Activated CD8-positive, alpha-beta T cell treated with anti-CD3 and anti-CD28 coated beads for 36 hours (primary cell): Measurements from ENCODE around the gene ZNF268. TPM values are rescaled to one million over a fixed set of nuclear protein-coding genes. Genes with fewer than 3 reads are reported as not detected.

Source experiments
- ATAC-seq: fragments of 200-7000 bp; cut with Tn5 transposase; one replicate; pipeline ENCODE4 v1.10.0; 2021; ENCODE audit warnings: mild to moderate bottlenecking, moderate library complexity
- CTCF ChIA-PET: fragments of 350-600 bp; sonication (Branson Sonifier 250); formaldehyde crosslinking; loops from one replicate; lab custom pipeline; 2021; ENCODE audit warnings: antibody characterized with exemption; lab: Charles Lee
- POLR2A ChIA-PET: fragments of 350-600 bp; sonication (Branson Sonifier 250); formaldehyde crosslinking; loops from one replicate; lab custom pipeline; 2021; ENCODE audit warnings: antibody characterized with exemption; lab: Charles Lee
- DNase-seq: peaks from one replicate; pipeline ENCODE4 v3.0.0-alpha.2; 2020
- H3K27ac Mint-ChIP-seq: one replicate; pipeline ENCODE4 v1.8.0; 2021; ENCODE audit warnings: mild to moderate bottlenecking, mixed read lengths
- H3K27me3 Mint-ChIP-seq: one replicate; pipeline ENCODE4 v1.8.0; 2021; ENCODE audit warnings: mixed read lengths
- H3K36me3 Mint-ChIP-seq: one replicate; pipeline ENCODE4 v1.8.0; 2021; ENCODE audit warnings: low read depth, mixed read lengths
- H3K4me1 Mint-ChIP-seq: one replicate; pipeline ENCODE4 v1.8.0; 2021; ENCODE audit warnings: low read depth, mixed read lengths
- H3K4me3 Mint-ChIP-seq: one replicate; pipeline ENCODE4 v1.8.0; 2021; ENCODE audit warnings: mild to moderate bottlenecking, moderate library complexity, mixed read lengths
- H3K9me3 Mint-ChIP-seq: one replicate; pipeline ENCODE4 v1.8.0; 2021; ENCODE audit warnings: mixed read lengths
- CTCF ChIP-seq: fragments of 200-600 bp; IDR thresholded peaks from one replicate; pipeline ENCODE4 v1.8.0; 2022; ENCODE audit warnings: antibody characterized with exemption, mild to moderate bottlenecking
- intact Hi-C: fragments of 100-400 bp; cut with micrococcal nuclease; formaldehyde crosslinking; loops from one replicate; pipeline ENCODE4 v1.10.0; 2022
- total RNA-seq, 2 experiments: library from RNA; stranded (reverse); gene quantifications; one replicate each; pipeline ENCODE4 v1.2.3, GENCODE V29; 2021

The ZNF268 gene
- total RNA-seq, 2 experiments from 2014 or later = 12.7 to 14.0 TPM

DNA sequence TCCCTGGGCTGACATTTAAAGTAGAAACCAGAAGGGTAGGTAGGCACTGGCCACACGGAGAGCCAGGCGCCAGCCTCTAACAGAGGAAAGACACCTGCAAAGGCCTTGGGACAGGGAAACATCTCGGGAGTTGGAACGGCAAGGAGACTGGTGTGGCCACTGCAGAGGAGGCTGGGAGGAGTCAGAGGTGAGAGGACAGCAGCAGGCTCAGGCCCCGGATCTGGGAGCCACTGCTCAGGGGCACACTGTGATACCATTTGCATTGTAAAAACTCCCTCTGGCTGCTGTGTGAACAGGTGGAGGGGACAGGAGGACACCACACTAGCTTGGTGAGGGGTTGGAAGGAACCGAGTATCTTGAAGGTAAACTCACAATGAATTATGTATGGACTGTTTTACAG is 51.7 kb downstream of the ZNF268 start:
- Mint-ChIP-seq H3K4me1 (no peaks in the 10 kb centered on the region), H3K9me3 (peaks cover 11% of the 10 kb centered on the region), H3K36me3 (peaks cover 2% of the 10 kb centered on the region), H3K27me3 (no peaks in the 10 kb centered on the region), H3K4me3 (no peak overlapping the region), H3K27ac (no peak overlapping the region)
- intact Hi-C loops = no loop called here
- POLR2A ChIA-PET = no interaction called here
- DNase-seq (no peak), ATAC-seq (no peak)
- no peak for TF ChIP-seq CTCF
- CTCF ChIA-PET = no interaction called here

DNA sequence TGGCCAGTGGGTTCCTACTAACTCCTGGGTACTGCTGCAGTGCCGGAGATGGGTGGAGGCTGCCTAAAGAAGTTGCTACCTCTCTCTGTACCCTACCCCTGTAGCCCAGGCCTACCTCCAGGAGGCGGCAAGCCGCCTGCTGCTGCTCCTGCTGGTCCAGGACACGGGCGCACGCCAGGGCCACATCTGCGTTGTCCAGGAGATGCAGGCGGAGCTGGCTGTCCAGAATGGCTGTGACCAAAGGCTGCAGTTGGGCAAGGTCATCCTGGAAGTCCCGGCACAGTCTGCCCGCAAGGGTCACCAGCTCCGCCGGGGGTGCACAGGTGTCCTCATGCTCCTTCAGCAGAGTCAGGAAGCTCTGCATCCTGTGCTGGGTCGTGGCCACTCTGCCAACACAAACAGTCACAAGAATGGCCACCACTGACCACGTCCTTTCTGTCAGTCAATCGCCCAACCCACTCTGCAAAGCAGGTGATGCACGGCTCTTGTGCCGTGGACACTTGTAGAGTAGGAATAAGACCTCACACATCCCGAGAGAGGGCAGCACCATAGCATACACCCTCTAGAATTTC is 52.8 kb downstream of the ZNF268 start:
- CTCF ChIA-PET = no interaction called here
- H3K4me1 Mint-ChIP-seq = no peaks in the 10 kb centered on the region
- ATAC-seq (no peak), DNase-seq (no peak)
- intact Hi-C loops = no loop called here
- peaks cover 2% of the 10 kb centered on the region for H3K36me3 Mint-ChIP-seq
- no peak overlapping the region for H3K27ac Mint-ChIP-seq
- H3K4me3 Mint-ChIP-seq = no peak overlapping the region
- H3K9me3 Mint-ChIP-seq = peaks cover 11% of the 10 kb centered on the region
- POLR2A ChIA-PET = no interaction called here
- TF ChIP-seq CTCF = no peak
- no peaks in the 10 kb centered on the region for H3K27me3 Mint-ChIP-seq

DNA sequence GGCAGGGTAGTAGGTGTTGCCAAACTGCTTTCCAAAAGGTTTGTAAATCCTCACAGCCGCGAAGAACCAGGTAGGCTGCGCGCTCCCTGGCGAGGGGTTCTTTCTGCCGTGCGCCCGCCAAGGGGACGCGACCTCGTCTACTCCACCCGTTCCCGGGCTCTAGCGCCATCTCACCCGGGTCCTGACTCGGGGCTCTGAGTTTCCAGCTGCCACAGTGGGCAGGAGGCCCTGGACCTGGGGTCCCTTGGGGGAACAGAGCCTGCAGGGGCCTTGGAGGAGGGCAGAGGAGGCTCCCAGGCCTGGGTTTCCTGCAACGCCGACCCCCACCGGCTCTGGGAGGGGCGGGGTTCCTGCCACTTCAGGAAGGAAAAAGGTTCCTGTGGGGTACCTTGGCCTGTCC is 53.7 kb downstream of the ZNF268 start:
- Mint-ChIP-seq H3K36me3 (peaks cover 4% of the 10 kb centered on the region), H3K27me3 (no peaks in the 10 kb centered on the region), H3K27ac (no peak overlapping the region), H3K9me3 (peaks cover 15% of the 10 kb centered on the region), H3K4me1 (no peaks in the 10 kb centered on the region), H3K4me3 (no peak overlapping the region)
- ChIA-PET CTCF (no interaction called here), POLR2A (no interaction called here)
- DNase-seq = no peak
- intact Hi-C loops = no loop called here
- TF ChIP-seq CTCF = no peak
- ATAC-seq = no peak

DNA sequence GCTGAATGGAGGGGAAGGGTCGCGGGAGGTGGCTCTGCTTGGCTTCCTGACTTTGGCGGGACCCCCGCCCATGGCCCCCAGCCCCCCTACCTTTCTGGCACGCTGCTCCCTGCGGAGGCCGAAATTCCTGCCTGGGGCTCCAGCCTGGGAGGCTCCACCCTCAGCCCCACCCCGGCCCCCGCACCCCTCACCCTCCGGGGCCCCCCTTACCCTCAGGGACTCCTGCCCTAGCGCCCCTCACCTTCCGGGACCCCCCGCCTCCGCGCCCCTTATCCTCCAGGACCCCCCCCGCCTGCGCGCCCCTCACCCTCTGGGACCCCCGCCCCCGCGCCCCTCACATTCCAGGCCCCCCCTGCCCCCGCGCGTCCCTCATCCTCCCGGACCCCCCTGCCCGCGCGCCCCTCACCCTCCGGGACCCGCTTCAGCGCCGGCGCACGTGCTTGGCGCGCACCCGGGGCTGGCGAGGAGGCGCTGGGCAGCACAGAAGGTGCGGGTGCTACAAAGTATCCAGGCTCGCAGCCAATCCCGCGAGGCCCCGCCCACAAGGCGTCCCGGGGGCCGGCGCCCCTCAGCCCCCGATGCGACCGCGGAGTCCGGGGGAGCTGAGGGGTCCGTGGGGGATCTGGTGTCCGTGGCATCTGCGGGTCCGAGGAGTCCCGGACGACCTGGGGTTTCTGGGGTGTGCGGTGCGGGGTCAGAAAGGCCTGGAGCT is 54.3 kb downstream of the ZNF268 start, which contains the start of gene ANHX:
TSS of gene ANHX (minus strand) at position 477 of the 712 bp plus-strand sequence. CDS start 1,521 bp downstream, outside the sequence.
- Mint-ChIP-seq H3K27ac (no peak within 1 kb of the TSS), H3K4me1 (no peaks in the 10 kb centered on the region), H3K36me3 (peaks cover 4% of the 10 kb centered on the region), H3K9me3 (peaks cover 15% of the 10 kb centered on the region), H3K4me3 (no peak within 1 kb of the TSS), H3K27me3 (no peaks in the 10 kb centered on the region)
- no peak for TF ChIP-seq CTCF
- ATAC-seq (no peak), DNase-seq (no peak)
- intact Hi-C loops = no loop called here
- CTCF ChIA-PET = no interaction called here
- POLR2A ChIA-PET = no interaction called here

DNA sequence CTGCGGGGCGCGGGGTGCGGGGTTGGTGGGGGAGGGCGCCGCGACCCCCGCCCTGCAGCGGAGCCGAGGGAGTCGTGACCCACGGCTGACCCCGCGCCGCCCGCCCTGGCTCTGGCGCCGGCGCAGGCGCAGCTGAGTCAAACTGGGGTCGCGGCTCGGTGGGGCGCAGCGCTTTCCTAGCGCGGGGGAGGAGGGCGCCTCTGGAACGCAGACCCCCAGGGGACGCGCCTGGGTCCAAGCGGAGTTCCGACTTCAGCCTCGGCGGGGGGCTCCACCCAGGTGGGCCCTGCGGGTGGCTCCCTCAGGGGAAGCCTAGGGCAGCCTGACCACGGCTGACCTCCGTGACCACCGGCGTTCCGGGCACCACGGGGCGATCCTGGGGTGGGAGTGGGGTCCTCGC is 54.8 kb downstream of the ZNF268 start:
- no peaks in the 10 kb centered on the region for H3K27me3 Mint-ChIP-seq
- TF ChIP-seq CTCF = no peak
- no peak overlapping the region for H3K4me3 Mint-ChIP-seq
- no peak for ATAC-seq
- peaks cover 15% of the 10 kb centered on the region for H3K9me3 Mint-ChIP-seq
- peaks cover 4% of the 10 kb centered on the region for H3K36me3 Mint-ChIP-seq
- intact Hi-C loops = no loop called here
- H3K27ac Mint-ChIP-seq = no peak overlapping the region
- CTCF ChIA-PET = no interaction called here
- POLR2A ChIA-PET = no interaction called here
- no peaks in the 10 kb centered on the region for H3K4me1 Mint-ChIP-seq
- no peak for DNase-seq
